Measurements from ENCODE around the gene TAX1BP3. TPM values are rescaled to one million over a fixed set of nuclear protein-coding genes. Genes with fewer than 3 reads are reported as not detected.

TAX1BP3 gene
- total RNA-seq, 2 donors from 2014 or later, result 72.9 to 82.7 TPM

DNA sequence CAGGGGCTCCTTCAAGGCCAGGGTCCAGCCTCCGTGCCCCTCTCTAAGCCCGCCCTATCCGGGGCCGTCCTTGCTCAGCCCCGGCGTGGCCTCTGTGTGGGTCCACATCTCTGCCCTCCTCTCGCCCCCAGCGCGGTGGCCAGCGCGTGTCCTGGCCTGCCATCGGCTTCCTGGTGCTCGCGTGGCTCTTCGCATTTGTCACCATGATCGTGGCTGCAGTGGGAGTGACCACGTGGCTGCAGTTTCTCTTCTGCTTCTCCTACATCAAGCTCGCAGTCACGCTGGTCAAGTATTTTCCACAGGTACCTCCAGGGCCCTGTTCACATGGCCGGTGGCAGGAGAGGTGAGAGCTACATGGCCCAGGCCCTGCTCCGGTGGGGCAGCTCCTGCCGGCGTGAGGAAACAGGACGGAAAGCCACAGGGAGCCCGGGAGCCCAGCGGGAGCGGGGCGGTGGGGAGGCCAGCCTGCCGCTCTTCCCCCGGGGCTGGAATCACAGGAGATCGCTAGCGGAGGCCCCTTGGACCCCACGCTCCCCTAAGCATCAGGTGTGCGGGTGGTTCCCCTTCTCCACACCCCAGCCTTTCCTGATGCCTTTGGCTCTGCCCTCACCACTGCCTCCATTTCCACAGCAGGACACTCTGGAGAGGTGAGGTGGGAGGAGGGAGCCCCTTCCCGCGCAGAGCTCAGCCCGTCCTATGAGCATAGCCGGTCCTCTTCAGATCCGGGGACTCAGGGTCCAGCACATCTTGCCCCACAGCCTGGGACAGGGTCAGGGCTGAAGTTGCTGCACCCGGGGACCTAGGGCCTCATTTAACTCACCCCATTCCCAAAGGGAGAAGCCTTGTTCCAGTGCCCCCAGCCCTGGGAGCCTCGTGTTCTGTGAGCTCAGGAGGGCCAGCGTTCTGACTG, 10.2 kb downstream of the TAX1BP3 start:
- intact Hi-C loops (cut with DNase I), result no loop called here
- no peak for TF ChIP-seq POLR2A (IDR thresholded peaks at IDR 0.05)
- no peak for DNase-seq
- peaks cover 19% of the 10 kb centered on the region for H3K4me1 ChIP-seq
- no peak overlapping the region for H3K27ac ChIP-seq
- 90 to 91% methylated on average over 35 to 40 of the region's 42 CpGs for whole genome bisulfite sequencing, 2 donors
- H3K36me3 ChIP-seq (replicated peaks in 1 of 2; ENCODE audit: insufficient read depth in 1 of 2, low read depth in 2 of 2), result peaks cover 2% of the 10 kb centered on the region in 2 donors
- H3K27me3 ChIP-seq, result no peaks in the 10 kb centered on the region
- H3K9me3 ChIP-seq, result no peaks in the 10 kb centered on the region
- no peak overlapping the region for H3K4me3 ChIP-seq
- no peak for ATAC-seq

DNA sequence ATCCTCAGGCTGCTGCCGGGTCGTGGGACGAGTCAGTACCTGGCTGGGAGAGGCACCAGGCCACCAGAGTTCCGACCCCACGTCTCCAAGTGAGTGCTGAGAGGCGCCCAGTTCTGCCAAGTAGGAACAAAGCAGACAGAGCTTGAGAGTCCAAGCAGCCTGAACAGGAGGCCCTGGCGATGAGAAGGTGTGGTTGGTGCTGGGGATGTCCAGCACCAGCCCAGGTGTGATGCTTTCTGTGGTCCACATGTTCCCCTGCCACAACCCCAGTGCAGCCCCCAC, 10.8 kb downstream of the TAX1BP3 start:
- peaks cover 0 to 2% of the 10 kb centered on the region in 2 donors for H3K36me3 ChIP-seq (replicated peaks in 1 of 2; ENCODE audit: insufficient read depth in 1 of 2, low read depth in 2 of 2)
- H3K27ac ChIP-seq, result no peak overlapping the region
- no peak overlapping the region for H3K4me3 ChIP-seq
- WGBS, 2 donors, result 88 to 91% methylated on average over 7 of the region's 7 CpGs
- no peak for TF ChIP-seq POLR2A (IDR thresholded peaks at IDR 0.05)
- TF ChIP-seq, protein P1, sequence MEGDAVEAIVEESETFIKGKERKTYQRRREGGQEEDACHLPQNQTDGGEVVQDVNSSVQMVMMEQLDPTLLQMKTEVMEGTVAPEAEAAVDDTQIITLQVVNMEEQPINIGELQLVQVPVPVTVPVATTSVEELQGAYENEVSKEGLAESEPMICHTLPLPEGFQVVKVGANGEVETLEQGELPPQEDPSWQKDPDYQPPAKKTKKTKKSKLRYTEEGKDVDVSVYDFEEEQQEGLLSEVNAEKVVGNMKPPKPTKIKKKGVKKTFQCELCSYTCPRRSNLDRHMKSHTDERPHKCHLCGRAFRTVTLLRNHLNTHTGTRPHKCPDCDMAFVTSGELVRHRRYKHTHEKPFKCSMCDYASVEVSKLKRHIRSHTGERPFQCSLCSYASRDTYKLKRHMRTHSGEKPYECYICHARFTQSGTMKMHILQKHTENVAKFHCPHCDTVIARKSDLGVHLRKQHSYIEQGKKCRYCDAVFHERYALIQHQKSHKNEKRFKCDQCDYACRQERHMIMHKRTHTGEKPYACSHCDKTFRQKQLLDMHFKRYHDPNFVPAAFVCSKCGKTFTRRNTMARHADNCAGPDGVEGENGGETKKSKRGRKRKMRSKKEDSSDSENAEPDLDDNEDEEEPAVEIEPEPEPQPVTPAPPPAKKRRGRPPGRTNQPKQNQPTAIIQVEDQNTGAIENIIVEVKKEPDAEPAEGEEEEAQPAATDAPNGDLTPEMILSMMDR (IDR thresholded peaks at IDR 0.05), result no peak
- H3K4me1 ChIP-seq, result peaks cover 19% of the 10 kb centered on the region
- intact Hi-C loops (cut with DNase I), result no loop called here
- no peak for ATAC-seq
- no peak for DNase-seq
- H3K9me3 ChIP-seq, result no peaks in the 10 kb centered on the region
- H3K27me3 ChIP-seq, result no peaks in the 10 kb centered on the region

DNA sequence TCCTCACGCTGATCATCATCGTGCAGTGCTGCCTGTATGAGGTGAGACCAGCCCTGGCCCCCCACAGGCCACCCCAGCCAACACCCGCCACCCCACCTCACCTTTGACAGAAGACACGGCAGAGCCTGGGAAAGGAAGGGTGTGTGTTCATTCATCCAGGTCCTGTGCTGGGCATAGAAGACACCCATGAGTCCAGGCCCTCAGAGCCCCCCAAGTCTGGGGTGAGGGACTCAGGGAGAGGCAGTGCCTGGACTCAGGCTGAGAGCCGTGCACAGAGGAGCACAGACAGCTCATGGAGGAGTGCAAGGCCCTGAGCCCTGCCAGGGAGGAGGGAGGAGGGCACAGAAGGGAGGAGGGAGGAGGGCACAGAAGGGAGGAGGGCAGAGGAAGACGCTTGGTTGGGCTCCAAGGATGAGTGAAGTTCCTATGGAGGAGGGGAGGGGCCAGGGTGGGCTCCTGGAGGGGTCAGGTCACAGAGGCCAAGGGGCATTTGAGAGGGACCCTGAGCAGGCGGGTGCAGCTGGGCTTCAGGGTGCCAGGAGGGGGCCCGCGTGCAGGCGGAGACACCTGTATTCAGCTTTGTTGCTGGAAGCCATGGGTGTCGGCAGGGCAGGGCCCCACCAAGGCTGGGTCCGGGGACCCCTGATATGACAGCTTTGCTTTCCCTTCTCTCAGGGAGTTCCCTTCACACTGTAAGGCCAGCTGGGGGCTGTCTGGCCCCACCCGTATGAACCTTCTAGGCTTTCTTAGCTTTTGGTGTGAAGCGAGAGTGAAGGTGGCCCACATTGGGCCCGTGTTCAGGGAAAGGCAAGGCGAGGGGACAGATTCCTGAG, 11.4 kb downstream of the TAX1BP3 start:
- H3K27me3 ChIP-seq, result no peaks in the 10 kb centered on the region
- no peak overlapping the region for H3K27ac ChIP-seq
- no peaks in the 10 kb centered on the region for H3K9me3 ChIP-seq
- peaks cover 0 to 2% of the 10 kb centered on the region in 2 donors for H3K36me3 ChIP-seq (replicated peaks in 1 of 2; ENCODE audit: insufficient read depth in 1 of 2, low read depth in 2 of 2)
- no peak for TF ChIP-seq POLR2A (IDR thresholded peaks at IDR 0.05)
- TF ChIP-seq, protein P1 (IDR thresholded peaks at IDR 0.05), result no peak
- DNase-seq (no peak), ATAC-seq (no peak)
- H3K4me1 ChIP-seq, result peaks cover 19% of the 10 kb centered on the region
- H3K4me3 ChIP-seq, result no peak overlapping the region
- 86 to 91% methylated on average over 13 to 16 of the region's 16 CpGs for WGBS, 2 donors
- intact Hi-C loops (cut with DNase I), result no loop called here

DNA sequence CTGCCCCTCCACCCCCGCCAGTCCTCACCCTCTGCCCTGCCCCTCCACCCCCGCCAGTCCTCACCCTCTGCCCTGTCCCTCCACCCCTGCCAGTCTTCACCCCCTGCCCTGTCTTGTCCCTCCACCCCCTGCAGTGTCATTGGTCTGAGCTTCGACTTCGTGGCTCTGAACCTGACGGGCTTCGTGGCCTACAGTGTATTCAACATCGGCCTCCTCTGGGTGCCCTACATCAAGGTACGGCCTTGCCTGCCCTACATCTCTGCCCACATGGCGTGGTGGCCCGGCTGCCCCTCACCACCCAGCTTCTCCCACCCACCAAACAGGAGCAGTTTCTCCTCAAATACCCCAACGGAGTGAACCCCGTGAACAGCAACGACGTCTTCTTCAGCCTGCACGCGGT, 12.0 kb downstream of the TAX1BP3 start:
- no peak overlapping the region for H3K4me3 ChIP-seq
- WGBS, 2 donors, result 90 to 93% methylated on average over 12 to 14 of the region's 16 CpGs
- no peaks in the 10 kb centered on the region for H3K9me3 ChIP-seq
- DNase-seq, result no peak
- peaks cover 0 to 2% of the 10 kb centered on the region in 2 donors for H3K36me3 ChIP-seq (replicated peaks in 1 of 2; ENCODE audit: insufficient read depth in 1 of 2, low read depth in 2 of 2)
- ATAC-seq, result no peak
- TF ChIP-seq, protein P1 (IDR thresholded peaks at IDR 0.05), result no peak
- TF ChIP-seq POLR2A (IDR thresholded peaks at IDR 0.05), result no peak
- H3K4me1 ChIP-seq, result peaks cover 19% of the 10 kb centered on the region
- intact Hi-C loops (cut with DNase I), result no loop called here
- no peaks in the 10 kb centered on the region for H3K27me3 ChIP-seq
- H3K27ac ChIP-seq, result no peak overlapping the region

DNA sequence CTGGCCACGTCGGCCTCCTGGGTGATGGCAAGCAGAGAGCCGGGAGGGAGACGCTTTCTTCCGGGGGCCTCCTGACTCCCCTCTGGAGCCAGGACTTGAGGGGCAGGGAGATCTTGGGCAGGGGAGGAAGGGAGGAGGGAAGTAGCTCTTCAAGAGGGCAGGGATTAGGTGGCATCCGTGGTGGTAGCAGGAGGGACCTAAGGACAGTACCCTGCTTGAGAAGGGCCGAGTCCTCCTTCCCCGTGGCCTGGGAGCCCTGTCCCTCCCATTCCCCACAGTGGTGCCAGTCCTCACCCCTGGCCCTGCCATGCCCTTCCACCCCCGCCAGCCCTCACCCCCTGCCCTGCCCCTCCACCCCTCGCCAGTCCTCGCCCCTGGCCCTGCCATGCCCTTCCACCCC, 12.6 kb downstream of the TAX1BP3 start:
- peaks cover 0 to 2% of the 10 kb centered on the region in 2 donors for H3K36me3 ChIP-seq (replicated peaks in 1 of 2; ENCODE audit: insufficient read depth in 1 of 2, low read depth in 2 of 2)
- ATAC-seq (no peak), DNase-seq (no peak)
- WGBS, 2 donors, result 86 to 87% methylated on average over 5 to 11 of the region's 11 CpGs
- no peak overlapping the region for H3K27ac ChIP-seq
- H3K4me3 ChIP-seq, result no peak overlapping the region
- TF ChIP-seq, protein P1 (IDR thresholded peaks at IDR 0.05), result no peak
- TF ChIP-seq POLR2A (IDR thresholded peaks at IDR 0.05), result no peak
- H3K4me1 ChIP-seq, result peaks cover 19% of the 10 kb centered on the region
- intact Hi-C loops (cut with DNase I), result no loop called here
- no peaks in the 10 kb centered on the region for H3K27me3 ChIP-seq
- H3K9me3 ChIP-seq, result no peaks in the 10 kb centered on the region

Measured in body of pancreas (tissue), 4 donors.